HG03175 (cell line): ENCODE measurements around the gene EWSR1.
"Not testable (repeated sequence)": the region's sequence is repeated elsewhere in the genome, so short reads cannot be mapped to it uniquely, and the experiment has no call there.

Experiments used
- ATAC-seq: cut with Tn5 transposase; IDR thresholded peaks from one replicate; pipeline ENCODE4 v1.9.1; 2021; ENCODE audit warnings: mild to moderate bottlenecking, moderate library complexity; ENCODE audit not compliant: unreplicated experiment

The EWSR1 gene

GRCh38 chr22:29247891-29248290 lies 20.2 kb upstream of the EWSR1 start:
- ATAC-seq: not testable (repeated sequence)

GRCh38 chr22:29251265-29251664 lies 16.8 kb upstream of the EWSR1 start:
- no peak for ATAC-seq

- ATAC-seq: no peak
Measured at GRCh38 chr22:29251981-29252911, 15.8 kb upstream of the EWSR1 start.

DNA sequence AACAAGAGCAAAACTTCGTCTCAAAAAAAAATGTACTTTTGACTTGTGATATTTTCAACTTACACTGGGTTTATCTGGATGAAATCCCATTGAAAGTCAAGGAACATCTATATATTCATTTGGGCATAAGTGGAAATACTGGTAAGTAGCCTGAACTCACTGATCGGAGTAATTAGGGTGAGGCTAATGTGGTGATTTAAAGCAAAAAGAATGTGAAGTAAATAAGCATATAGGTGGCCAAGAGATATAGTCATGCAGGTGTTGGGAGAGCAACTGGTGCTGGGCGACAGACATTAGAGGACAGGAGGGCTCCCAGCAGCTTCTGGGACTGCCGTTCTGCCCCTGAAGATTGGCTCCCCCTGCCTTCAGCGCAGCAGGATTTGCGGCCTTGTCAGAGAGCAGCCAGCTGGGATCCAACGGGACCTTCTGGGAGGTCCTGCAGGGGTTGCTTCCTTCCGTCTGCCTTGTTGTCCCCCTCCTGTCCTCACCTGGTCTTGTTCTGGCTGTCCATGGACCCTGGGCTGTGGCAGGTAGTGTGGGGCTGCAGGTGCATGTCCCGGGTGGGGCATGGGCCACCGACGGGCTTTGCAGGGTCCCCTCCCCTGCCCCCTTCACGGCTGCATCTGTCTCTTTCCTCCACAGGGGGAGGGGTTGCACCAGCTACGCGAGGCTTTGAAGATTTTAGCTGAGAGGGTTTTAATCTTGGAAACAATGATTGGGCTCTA lies 14.3 kb upstream of the EWSR1 start:
- ATAC-seq: no peak

GRCh38 chr22:29254286-29254660 lies 13.8 kb upstream of the EWSR1 start:
- ATAC-seq: no peak

DNA sequence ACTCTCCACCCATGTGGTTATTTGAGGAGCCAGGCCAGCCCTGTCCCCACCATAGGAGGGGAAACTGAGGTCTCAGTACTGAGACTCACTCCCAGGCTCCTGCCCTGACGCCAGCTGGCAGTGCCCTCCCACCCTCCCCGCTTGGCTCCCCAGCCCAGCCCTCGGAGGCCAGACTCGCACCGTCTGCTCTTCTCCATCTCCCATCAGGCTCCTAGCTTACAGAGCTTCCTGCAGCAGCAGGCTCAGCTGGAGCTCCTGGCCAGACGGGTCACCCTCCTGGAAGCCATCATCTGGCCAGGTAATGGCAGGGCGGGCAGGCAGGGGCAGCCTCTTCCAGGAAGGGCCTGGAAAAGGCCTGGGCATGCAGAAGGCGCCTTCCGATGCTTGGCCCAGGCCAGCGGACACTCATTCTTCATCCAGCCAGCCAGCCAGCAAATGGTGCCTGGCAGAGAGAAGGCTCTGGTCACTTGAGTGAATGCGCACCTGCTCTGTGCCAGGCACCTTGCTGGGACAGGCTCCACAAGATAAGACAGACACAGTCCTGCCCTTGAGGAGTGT lies 12.9 kb upstream of the EWSR1 start:
- ATAC-seq: no peak

DNA sequence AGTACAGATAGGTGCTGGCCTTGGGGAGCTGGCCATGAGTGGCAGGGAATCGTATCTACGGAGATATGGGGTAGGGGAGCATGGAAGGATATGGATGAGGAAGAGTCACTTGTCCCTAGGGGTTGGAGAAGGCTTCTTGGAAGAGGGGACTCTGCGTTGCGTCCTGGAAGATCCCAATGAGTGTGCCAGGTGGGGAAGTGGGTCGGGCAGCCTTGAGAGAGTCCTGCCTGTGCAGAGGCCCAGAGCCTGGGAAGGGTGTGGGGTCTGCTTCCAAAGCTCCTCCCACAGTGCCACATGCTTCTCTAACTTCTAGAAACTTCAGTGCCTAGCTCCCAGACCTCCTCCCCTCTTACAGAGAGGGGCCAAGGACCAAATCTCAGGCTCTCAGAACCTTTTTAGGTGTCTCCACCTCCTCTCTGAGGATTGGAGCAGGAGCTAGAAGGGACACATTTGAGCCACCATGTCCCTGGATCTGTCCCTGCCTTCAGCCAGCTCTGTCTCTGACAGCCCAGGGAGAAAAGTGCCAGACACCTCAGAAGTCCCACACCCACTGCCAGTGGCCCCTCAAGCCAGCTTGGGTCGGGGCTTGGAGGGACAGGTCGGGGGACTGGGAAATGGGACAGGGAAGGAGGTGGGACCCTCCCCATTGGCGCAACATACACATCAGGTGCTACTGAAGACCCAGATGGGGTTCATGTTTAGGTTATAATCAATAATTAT lies 11.3 kb upstream of the EWSR1 start:
- ATAC-seq: no peak

DNA sequence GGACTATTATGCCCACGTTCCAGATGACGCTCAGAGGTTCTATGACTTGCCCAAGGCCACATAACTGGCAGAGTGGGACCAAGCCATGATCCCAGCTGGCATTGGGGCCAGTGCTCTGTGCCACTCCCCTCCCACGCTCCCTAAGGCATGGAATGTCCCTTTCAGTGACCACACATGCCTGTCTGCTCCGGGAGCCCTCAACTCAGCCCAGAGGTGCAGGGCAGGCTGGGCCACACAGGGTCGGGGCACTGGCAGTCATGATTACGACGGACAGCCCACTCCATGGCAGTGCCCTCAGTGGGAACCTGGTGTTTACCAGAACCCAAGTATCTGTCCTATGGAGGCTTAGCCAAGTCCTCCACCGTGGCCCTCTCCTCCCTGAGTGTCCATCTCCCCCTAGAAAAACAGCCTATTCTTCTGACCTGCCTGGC lies 10.3 kb upstream of the EWSR1 start:
- no peak for ATAC-seq

- no peak for ATAC-seq
Measured at GRCh38 chr22:29258407-29259252, 9.4 kb upstream of the EWSR1 start.

- no peak for ATAC-seq
Measured at GRCh38 chr22:29259253-29259899, 8.7 kb upstream of the EWSR1 start.

- no peak for ATAC-seq
Measured at GRCh38 chr22:29260031-29260560, 8.0 kb upstream of the EWSR1 start.

- no peak for ATAC-seq
Measured at GRCh38 chr22:29260601-29261315, 7.3 kb upstream of the EWSR1 start.

DNA sequence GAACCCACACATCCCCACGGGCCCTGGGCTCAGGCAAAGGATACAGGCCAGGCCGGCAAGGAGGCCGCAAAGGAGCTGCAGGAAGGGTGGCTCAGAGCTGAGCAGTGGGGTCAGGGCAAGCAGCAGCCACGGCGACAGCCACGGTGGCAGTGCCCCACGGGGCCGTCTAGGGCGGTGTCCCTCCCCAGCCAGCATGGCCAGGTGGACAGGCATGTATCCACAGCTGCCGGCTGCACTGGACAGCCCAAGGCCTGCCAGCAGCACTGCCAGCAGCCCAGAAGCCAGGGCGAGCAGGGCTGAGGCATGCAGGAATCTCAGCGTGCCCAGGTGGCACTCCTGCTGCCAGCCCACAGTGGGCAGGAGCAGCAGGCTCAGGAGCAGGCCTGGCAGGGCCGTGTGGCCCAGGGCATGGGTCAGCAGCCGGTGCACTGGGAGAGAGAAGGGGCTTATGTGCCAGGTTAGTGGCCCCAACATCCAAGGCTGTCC lies 4.2 kb upstream of the EWSR1 start:
- ATAC-seq: no peak

DNA sequence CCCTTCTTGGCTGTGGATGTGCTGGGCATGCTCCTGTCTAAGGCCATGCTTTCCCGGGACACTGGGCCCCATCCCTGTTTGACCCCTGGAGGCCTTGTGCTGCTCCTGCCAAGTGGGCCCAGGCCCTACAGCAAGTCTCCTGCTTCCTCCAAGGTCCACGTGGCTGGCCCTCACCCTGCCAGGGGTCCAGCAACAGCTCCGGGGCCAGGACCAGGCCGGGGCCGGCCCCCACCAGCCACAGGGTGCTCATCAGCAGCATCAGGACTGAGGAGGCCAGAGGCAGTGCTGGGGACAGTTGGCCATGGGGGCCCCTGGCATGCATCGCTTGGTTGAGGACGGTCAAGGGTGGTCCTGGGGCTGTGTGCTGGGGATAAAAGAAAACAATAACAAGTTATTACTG lies 2.8 kb upstream of the EWSR1 start:
- no peak for ATAC-seq

- no peak for ATAC-seq
Measured at GRCh38 chr22:29265929-29266328, 2.1 kb upstream of the EWSR1 start.

DNA sequence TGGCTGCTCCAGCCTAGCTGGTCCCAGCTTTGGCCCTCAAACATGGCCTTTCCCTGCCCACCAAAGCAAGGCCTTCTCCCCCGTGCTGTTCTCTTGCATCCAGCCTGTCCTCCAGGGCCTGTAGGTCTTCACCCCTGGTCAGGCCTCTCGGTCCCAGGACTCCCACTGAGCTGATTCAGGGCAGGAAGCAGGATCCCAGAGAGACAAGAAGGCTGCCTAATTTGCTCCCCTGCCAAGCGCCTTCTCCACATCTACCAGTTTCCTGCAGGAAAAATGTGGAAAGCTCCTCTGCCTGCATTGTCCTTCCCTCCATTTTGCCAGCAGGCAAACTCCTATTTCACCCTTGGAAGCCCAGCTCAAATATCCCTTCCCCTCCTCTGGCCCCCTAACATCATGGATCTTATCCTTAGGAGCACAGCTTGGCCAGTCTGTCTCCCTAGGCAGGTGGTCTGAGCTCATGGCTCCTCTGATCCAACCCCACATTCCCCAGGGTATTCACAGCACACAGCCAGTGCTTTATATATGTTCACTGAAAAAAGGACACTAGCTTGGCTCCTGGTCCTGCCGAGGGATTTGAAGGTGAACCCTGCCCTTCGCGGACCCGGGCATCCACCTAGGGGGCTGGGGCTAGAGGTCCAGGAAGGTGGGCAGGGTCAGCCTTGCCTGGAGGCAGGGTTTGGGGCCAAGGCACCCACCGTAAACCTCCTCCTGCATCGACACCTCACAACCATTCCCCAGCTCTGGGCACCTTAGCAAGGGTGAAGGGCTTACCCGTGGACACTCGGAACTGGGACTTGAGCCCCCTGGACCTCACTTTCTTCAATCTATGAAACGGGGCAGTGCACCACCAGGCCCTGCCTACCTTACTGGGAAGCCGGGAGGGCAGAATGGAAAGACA lies 1.3 kb upstream of the EWSR1 start:
- no peak for ATAC-seq

DNA sequence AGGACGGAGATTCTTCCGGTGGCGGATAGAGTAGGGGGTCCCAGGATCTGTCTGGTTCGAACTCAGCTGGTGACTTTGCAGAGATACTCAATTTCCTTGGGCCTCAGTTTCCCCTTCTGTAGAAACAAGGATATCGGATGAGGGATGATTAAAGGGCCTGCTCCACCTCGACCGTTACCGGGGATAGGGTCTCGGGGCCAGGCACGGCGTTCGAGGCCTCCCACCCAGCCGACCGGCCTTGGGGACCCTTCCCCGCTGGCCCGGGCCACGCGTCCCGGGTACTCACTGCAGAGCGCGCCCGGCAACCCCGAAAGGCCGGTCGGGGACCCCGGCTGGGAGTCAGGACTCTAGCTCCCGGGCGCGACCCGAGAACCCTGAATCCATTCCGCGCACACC lies 608 bp upstream of the EWSR1 start:
- no peak for ATAC-seq
